DOHH2 (cell line): ENCODE results near the gene PITX2.

Source experiments
- H3F3A ChIP-seq: fragments of 200-600 bp; sonication (generic), shearing (Covaris generic); 2 replicates; pipeline ENCODE4 v1.6.0; 2016; ENCODE audit warnings: antibody characterized with exemption, mild to moderate bottlenecking; ENCODE audit not compliant: control insufficient read depth, insufficient read depth
- H3K27ac ChIP-seq: fragments of 200-600 bp; sonication (generic); 2 replicates; pipeline ENCODE4 v1.5.1; 2014; ENCODE audit warnings: low read depth, mild to moderate bottlenecking, low read length, moderate library complexity
- H3K27me3 ChIP-seq: fragments of 200-600 bp; sonication (generic); 2 replicates; pipeline ENCODE4 v1.6.1; 2014; ENCODE audit warnings: mild to moderate bottlenecking, low read length, mixed read lengths; ENCODE audit not compliant: control insufficient read depth
- H3K36me3 ChIP-seq: fragments of 200-600 bp; sonication (generic); 2 replicates; pipeline ENCODE4 v1.6.1; 2014; ENCODE audit warnings: mild to moderate bottlenecking, low read length, moderate library complexity, mixed read lengths; ENCODE audit not compliant: control insufficient read depth
- H3K4me1 ChIP-seq: fragments of 200-600 bp; sonication (generic); 2 replicates; pipeline ENCODE4 v1.6.1; 2014; ENCODE audit warnings: mild to moderate bottlenecking, low read length, mixed read lengths; ENCODE audit not compliant: control insufficient read depth
- H3K4me2 ChIP-seq: fragments of 200-600 bp; sonication (generic); 2 replicates; pipeline ENCODE4 v1.6.0; 2014; ENCODE audit warnings: mild to moderate bottlenecking, low read length, moderate library complexity
- H3K4me3 ChIP-seq: fragments of 200-600 bp; sonication (generic); 2 replicates; pipeline ENCODE4 v1.5.1; 2014; ENCODE audit warnings: mild to moderate bottlenecking, low read length, mixed read lengths
- H3K79me2 ChIP-seq: fragments of 200-600 bp; sonication (generic); 2 replicates; pipeline ENCODE4 v1.6.1; 2014; ENCODE audit warnings: mild to moderate bottlenecking, low read length, mixed read lengths; ENCODE audit not compliant: control insufficient read depth
- H3K9me2 ChIP-seq: fragments of 200-600 bp; sonication (generic); replicated peaks from 2 replicates; pipeline ENCODE4 v1.6.1; 2014; ENCODE audit warnings: mild to moderate bottlenecking, low read length, mixed read lengths; ENCODE audit not compliant: control insufficient read depth
- H3K9me3 ChIP-seq: fragments of 200-600 bp; sonication (generic); 2 replicates; pipeline ENCODE4 v1.6.1; 2014; ENCODE audit warnings: antibody characterized with exemption, low read length, mixed read lengths; ENCODE audit not compliant: control insufficient read depth, insufficient read depth
- H4K20me1 ChIP-seq: fragments of 200-600 bp; sonication (generic); 2 replicates; pipeline ENCODE4 v1.6.0; 2014; ENCODE audit warnings: low read depth, mild to moderate bottlenecking, antibody characterized with exemption, low read length, moderate library complexity; ENCODE audit not compliant: control insufficient read depth, insufficient read depth
- CTCF ChIP-seq: fragments of 200-600 bp; sonication (generic); IDR thresholded peaks from one replicate; pipeline ENCODE4 v1.5.1; 2014; ENCODE audit warnings: antibody characterized with exemption, mild to moderate bottlenecking, low read depth, low read length; ENCODE audit not compliant: poor library complexity, severe bottlenecking
- EZH2phosphoT487 ChIP-seq: fragments of 200-600 bp; sonication (generic); IDR thresholded peaks from 2 replicates; pipeline ENCODE4 v1.6.1; 2017; ENCODE audit warnings: borderline replicate concordance, mild to moderate bottlenecking, antibody characterized with exemption, low read length, moderate library complexity, mixed read lengths

PITX2 gene

GRCh38 chr4:110609044-110609750 is 13.7 kb downstream of the PITX2 start:
- Histone ChIP-seq H3K79me2 (no peaks in the 10 kb centered on the region), H3K4me2 (no peak overlapping the region), H3K36me3 (no peaks in the 10 kb centered on the region), H3F3A (no peaks in the 10 kb centered on the region), H3K9me2 (no peaks in the 10 kb centered on the region), H3K4me3 (no peak overlapping the region), H3K4me1 (no peaks in the 10 kb centered on the region), H3K27me3 (0 out of 2 replicates have a peak, but pooled peaks cover 2% of the 10 kb centered on the region), H4K20me1 (no peaks in the 10 kb centered on the region), H3K27ac (no peak overlapping the region), H3K9me3 (no peaks in the 10 kb centered on the region)
- TF ChIP-seq EZH2phosphoT487: no peak
- TF ChIP-seq CTCF: no peak

GRCh38 chr4:110605077-110605476 is 17.8 kb downstream of the PITX2 start:
- no peaks in the 10 kb centered on the region for H3K9me2 ChIP-seq
- no peaks in the 10 kb centered on the region for H3K36me3 ChIP-seq
- H3K27ac ChIP-seq: no peak overlapping the region
- no peaks in the 10 kb centered on the region for H3K79me2 ChIP-seq
- H3K4me2 ChIP-seq: no peak overlapping the region
- H3K4me3 ChIP-seq: no peak overlapping the region
- H4K20me1 ChIP-seq: no peaks in the 10 kb centered on the region
- H3K27me3 ChIP-seq: 0 out of 2 replicates have a peak, but pooled peaks cover 2% of the 10 kb centered on the region
- H3F3A ChIP-seq: no peaks in the 10 kb centered on the region
- no peaks in the 10 kb centered on the region for H3K4me1 ChIP-seq
- no peak for TF ChIP-seq EZH2phosphoT487
- H3K9me3 ChIP-seq: no peaks in the 10 kb centered on the region

GRCh38 chr4:110602061-110602460 is 20.8 kb downstream of the PITX2 start:
- H3K36me3 ChIP-seq: no peaks in the 10 kb centered on the region
- no peak overlapping the region for H3K4me3 ChIP-seq
- TF ChIP-seq EZH2phosphoT487 (no peak), CTCF (no peak)
- no peaks in the 10 kb centered on the region for H3K9me2 ChIP-seq
- no peak overlapping the region for H3K27ac ChIP-seq
- no peaks in the 10 kb centered on the region for H3K79me2 ChIP-seq
- no peaks in the 10 kb centered on the region for H3F3A ChIP-seq
- H3K4me2 ChIP-seq: no peak overlapping the region
- no peaks in the 10 kb centered on the region for H3K4me1 ChIP-seq
- H3K27me3 ChIP-seq: no peaks in the 10 kb centered on the region
- no peaks in the 10 kb centered on the region for H4K20me1 ChIP-seq
- H3K9me3 ChIP-seq: no peaks in the 10 kb centered on the region

GRCh38 chr4:110597582-110597981 is 25.3 kb downstream of the PITX2 start:
- Histone ChIP-seq H3K4me2 (no peak overlapping the region), H3K27ac (no peak overlapping the region), H3K36me3 (no peaks in the 10 kb centered on the region), H3K27me3 (no peaks in the 10 kb centered on the region), H3F3A (no peaks in the 10 kb centered on the region), H3K9me3 (peaks cover 10% of the 10 kb centered on the region; the same call in 1 of the 2 replicates), H3K9me2 (no peaks in the 10 kb centered on the region), H4K20me1 (no peaks in the 10 kb centered on the region), H3K79me2 (no peaks in the 10 kb centered on the region), H3K4me1 (no peaks in the 10 kb centered on the region), H3K4me3 (no peak overlapping the region)
- TF ChIP-seq CTCF: no peak
- TF ChIP-seq EZH2phosphoT487: no peak
